ENCODE data around the gene TRPV2. TPM values are rescaled to one million over a fixed set of nuclear protein-coding genes. Genes with fewer than 3 reads are reported as not detected.
A peak's percentile ranks its signal among the peaks of the same experiment; 100 is the strongest.

The TRPV2 gene
- total RNA-seq, 1 experiment from 2014 or later = 0.41 TPM

- Histone ChIP-seq H3K4me1 (peaks cover 31% of the 10 kb centered on the region), H3K9me3 (no peaks in the 10 kb centered on the region), H3K27me3 (replicated peaks; ENCODE audit: control insufficient read depth, insufficient read depth, low read length) (no peaks in the 10 kb centered on the region), H3K4me3 (ENCODE audit: low read depth, low read length) (no peak overlapping the region), H3K36me3 (ENCODE audit: control insufficient read depth, insufficient read depth, low read length) (no peaks in the 10 kb centered on the region)
- CTCF ChIA-PET = no interaction called here
- H3K4me3 Mint-ChIP-seq (ENCODE audit: unreplicated experiment) = no peak overlapping the region
- intact Hi-C loops (cut with micrococcal nuclease; ENCODE audit: unreplicated experiment) = no loop called here
- DNase-seq = no peak
- POLR2A ChIA-PET = no interaction called here
- BruUV-seq (replicated peaks) = no TSS peak
- H3K36me3 Mint-ChIP-seq (ENCODE audit: insufficient read depth, unreplicated experiment) = peaks cover 4% of the 10 kb centered on the region
- peaks cover 6% of the 10 kb centered on the region for H3K4me1 Mint-ChIP-seq (ENCODE audit: low read depth, unreplicated experiment)
- no peaks in the 10 kb centered on the region for H3K27me3 Mint-ChIP-seq (ENCODE audit: insufficient read depth, unreplicated experiment)
- no peaks in the 10 kb centered on the region for H3K9me3 Mint-ChIP-seq (ENCODE audit: unreplicated experiment)
- H3K27ac Mint-ChIP-seq (ENCODE audit: unreplicated experiment) = no peak overlapping the region
- no peak for TF ChIP-seq CTCF (IDR thresholded peaks at IDR 0.05; ENCODE audit: insufficient read depth in 1 of 2, low read depth in 1 of 2, low read length in 1 of 2, severe bottlenecking in 1 of 2, unreplicated experiment in 1 of 2)
Observed at GRCh38 chr17:16472539-16472938, 57.2 kb downstream of the TRPV2 start.

GRCh38 chr17:16473044-16474011 is 58.0 kb downstream of the TRPV2 start:
- H3K36me3 Mint-ChIP-seq (ENCODE audit: insufficient read depth, unreplicated experiment) = peaks cover 4% of the 10 kb centered on the region
- Histone ChIP-seq H3K4me3 (ENCODE audit: low read depth, low read length) (no peak overlapping the region), H3K36me3 (ENCODE audit: control insufficient read depth, insufficient read depth, low read length) (no peaks in the 10 kb centered on the region), H3K27me3 (replicated peaks; ENCODE audit: control insufficient read depth, insufficient read depth, low read length) (no peaks in the 10 kb centered on the region), H3K4me1 (peaks cover 26% of the 10 kb centered on the region), H3K9me3 (no peaks in the 10 kb centered on the region)
- no peaks in the 10 kb centered on the region for H3K27me3 Mint-ChIP-seq (ENCODE audit: insufficient read depth, unreplicated experiment)
- no peak for TF ChIP-seq CTCF (IDR thresholded peaks at IDR 0.05; ENCODE audit: insufficient read depth in 1 of 2, low read depth in 1 of 2, low read length in 1 of 2, severe bottlenecking in 1 of 2, unreplicated experiment in 1 of 2)
- peaks cover 3% of the 10 kb centered on the region for H3K4me1 Mint-ChIP-seq (ENCODE audit: low read depth, unreplicated experiment)
- H3K4me3 Mint-ChIP-seq (ENCODE audit: unreplicated experiment) = no peak overlapping the region
- intact Hi-C loops (cut with micrococcal nuclease; ENCODE audit: unreplicated experiment) = no loop called here
- no TSS peak for BruUV-seq (replicated peaks)
- CTCF ChIA-PET = no interaction called here
- no peaks in the 10 kb centered on the region for H3K9me3 Mint-ChIP-seq (ENCODE audit: unreplicated experiment)
- no peak for DNase-seq
- POLR2A ChIA-PET = no interaction called here
- H3K27ac Mint-ChIP-seq (ENCODE audit: unreplicated experiment) = no peak overlapping the region

- no TSS peak for BruUV-seq (replicated peaks)
- no peak for TF ChIP-seq CTCF (IDR thresholded peaks at IDR 0.05; ENCODE audit: insufficient read depth in 1 of 2, low read depth in 1 of 2, low read length in 1 of 2, severe bottlenecking in 1 of 2, unreplicated experiment in 1 of 2)
- Mint-ChIP-seq H3K9me3 (ENCODE audit: unreplicated experiment) (no peaks in the 10 kb centered on the region), H3K27ac (ENCODE audit: unreplicated experiment) (peak overlapping the region; percentile 10), H3K27me3 (ENCODE audit: insufficient read depth, unreplicated experiment) (no peaks in the 10 kb centered on the region), H3K4me1 (ENCODE audit: low read depth, unreplicated experiment) (no peaks in the 10 kb centered on the region), H3K4me3 (ENCODE audit: unreplicated experiment) (no peak overlapping the region), H3K36me3 (ENCODE audit: insufficient read depth, unreplicated experiment) (peaks cover 4% of the 10 kb centered on the region)
- no peak for DNase-seq
- intact Hi-C loops (cut with micrococcal nuclease; ENCODE audit: unreplicated experiment) = no loop called here
- Histone ChIP-seq H3K27me3 (replicated peaks; ENCODE audit: control insufficient read depth, insufficient read depth, low read length) (no peaks in the 10 kb centered on the region), H3K4me3 (ENCODE audit: low read depth, low read length) (no peak overlapping the region), H3K4me1 (peaks cover 19% of the 10 kb centered on the region), H3K36me3 (ENCODE audit: control insufficient read depth, insufficient read depth, low read length) (no peaks in the 10 kb centered on the region), H3K9me3 (no peaks in the 10 kb centered on the region)
- ChIA-PET CTCF (no interaction called here), POLR2A (no interaction called here)
Observed at GRCh38 chr17:16474012-16474725, 58.8 kb downstream of the TRPV2 start.
